Pancreas (tissue), 10 donors: ENCODE results near the gene PALM2AKAP2. TPM values are rescaled to one million over a fixed set of nuclear protein-coding genes. Genes with fewer than 3 reads are reported as not detected.

Experiments used
- ATAC-seq, 4 donors: fragments of 200-7000 bp; cut with Tn5 transposase; one replicate each; pipeline versions ENCODE4 v1.8.0 to v1.9.1; 2020; ENCODE audit warnings: mild to moderate bottlenecking in 4 of 4, moderate library complexity in 4 of 4
- DNase-seq, 6 donors: peaks; one replicate each; pipeline ENCODE4 v3.0.0-alpha.2; 2020
- FAIRE-seq: peaks from 2 replicates; lab custom pipeline; 2012; peaks lifted over from hg19 to GRCh38; lab: Jason Lieb, UNC
- H3K27ac ChIP-seq, 4 donors: fragments of 200-600 bp; sonication (generic); 1 replicate in 3 of 4; 2 replicates in 1 of 4; pipeline versions ENCODE4 v1.5.0 to v1.8.0; 2020
- H3K27me3 ChIP-seq, 4 donors: fragments of 200-600 bp; one replicate each; pipeline ENCODE4 v1.8.0; 2021
- H3K36me3 ChIP-seq, 3 donors: fragments of 200-600 bp; sonication (generic) in 1 of 3; one replicate each; pipeline versions ENCODE4 v1.5.0 to v1.8.0; 2020 to 2021
- H3K4me1 ChIP-seq, 3 donors: fragments of 200-600 bp; one replicate each; pipeline ENCODE4 v1.8.0; 2021
- H3K4me3 ChIP-seq, 4 donors: fragments of 200-600 bp; sonication (generic) in 2 of 4; one replicate each; pipeline versions ENCODE4 v1.5.0 to v1.8.0; 2020 to 2021
- H3K9me3 ChIP-seq, 4 donors: fragments of 200-600 bp; one replicate each; pipeline ENCODE4 v1.8.0; 2021
- WGBS, 2 donors: extraction: QIAGEN DNeasy Blood & Tissue Kit; methylation state at CpG; one replicate each; pipeline ENCODE4 v1.1.7; 2013; 5-methylcytosine and 5-hydroxymethylcytosine counted together
- intact Hi-C, 3 donors: fragments of 100-400 bp; cut with DNase I; formaldehyde crosslinking; loops; one replicate each; pipeline versions ENCODE4 v1.11.1 to v1.14.2; 2022
- polyA plus RNA-seq, 2 donors: library from polyadenylated mRNA; stranded (reverse); fragments of 200-250 nt; gene quantifications; one replicate each; pipeline ENCODE4 v1.2.3, GENCODE V29; 2013
- total RNA-seq, 6 donors: library from RNA; stranded (reverse); fragmentation: NEBNext Ultra II Directional in 4 of 6; extraction: Animal tissue kit (Norgen Biotek cat#: 25700) in 4 of 6; gene quantifications; one replicate each; pipeline versions ENCODE4 v1.2.1 to v1.2.4, GENCODE V29; 2021 to 2023
- TF ChIP-seq, protein P1 (sequence below), 4 donors: fragments of 200-600 bp; sonication (generic) in 3 of 4; IDR thresholded peaks; one replicate each; pipeline versions ENCODE4 v1.5.0 to v1.8.0; 2021; ENCODE audit warnings: antibody characterized with exemption in 4 of 4
- donor health status: healthy with polysubstance abuse.
- donor health status: DM: no; HTN: no; CAD: no; lungs with moderate emphysema.
- donor health status: DM: no; HTN: no; CAD: no.
- donor health status: control.
- donor health status: control.
- donor health status: Bipolar disorder and iron deficiency.
- donor health status: DM: yes; HTN: yes; CAD: no.
- donor health status: DM: no; HTN: no; CAD: no.
- donor health status: DM: no; HTN: no; CAD: no.
- donor health status: DM: yes; HTN: yes; CAD: no.

The PALM2AKAP2 gene
- total and polyA plus RNA-seq, 8 donors = 0.35 to 5.5 (median 0.97) TPM; not detected in 1

DNA sequence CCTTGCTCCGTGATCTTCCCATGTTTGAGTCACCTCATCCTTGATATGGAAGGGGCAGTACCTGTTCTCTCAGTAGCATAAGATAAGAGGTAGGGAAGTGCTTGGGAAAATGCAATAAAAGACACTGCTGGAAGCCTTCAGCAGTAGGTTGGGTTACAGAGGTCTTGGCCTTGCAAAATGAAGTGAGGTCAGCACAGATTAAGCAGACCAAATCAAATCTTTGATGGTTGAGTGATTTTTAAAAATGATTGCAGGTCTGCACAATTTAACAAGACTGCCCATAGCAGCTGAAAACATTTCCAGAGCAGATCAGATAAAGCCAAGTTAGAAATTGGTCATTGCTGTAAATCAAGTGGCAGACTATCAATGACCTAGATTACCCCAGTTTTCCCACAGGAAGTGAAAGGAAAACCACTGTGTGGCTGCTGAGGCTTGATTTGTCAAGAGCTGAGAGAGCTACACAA lies 32.9 kb downstream of the PALM2AKAP2 start:
- DNase-seq (no peak), FAIRE-seq (no peak), ATAC-seq (no peak)
- H3K36me3 ChIP-seq = no peaks in the 10 kb centered on the region
- TF ChIP-seq, protein P1, sequence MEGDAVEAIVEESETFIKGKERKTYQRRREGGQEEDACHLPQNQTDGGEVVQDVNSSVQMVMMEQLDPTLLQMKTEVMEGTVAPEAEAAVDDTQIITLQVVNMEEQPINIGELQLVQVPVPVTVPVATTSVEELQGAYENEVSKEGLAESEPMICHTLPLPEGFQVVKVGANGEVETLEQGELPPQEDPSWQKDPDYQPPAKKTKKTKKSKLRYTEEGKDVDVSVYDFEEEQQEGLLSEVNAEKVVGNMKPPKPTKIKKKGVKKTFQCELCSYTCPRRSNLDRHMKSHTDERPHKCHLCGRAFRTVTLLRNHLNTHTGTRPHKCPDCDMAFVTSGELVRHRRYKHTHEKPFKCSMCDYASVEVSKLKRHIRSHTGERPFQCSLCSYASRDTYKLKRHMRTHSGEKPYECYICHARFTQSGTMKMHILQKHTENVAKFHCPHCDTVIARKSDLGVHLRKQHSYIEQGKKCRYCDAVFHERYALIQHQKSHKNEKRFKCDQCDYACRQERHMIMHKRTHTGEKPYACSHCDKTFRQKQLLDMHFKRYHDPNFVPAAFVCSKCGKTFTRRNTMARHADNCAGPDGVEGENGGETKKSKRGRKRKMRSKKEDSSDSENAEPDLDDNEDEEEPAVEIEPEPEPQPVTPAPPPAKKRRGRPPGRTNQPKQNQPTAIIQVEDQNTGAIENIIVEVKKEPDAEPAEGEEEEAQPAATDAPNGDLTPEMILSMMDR (IDR thresholded peaks at IDR 0.05) = no peak
- intact Hi-C loops = loop anchor here in 2 of 3 donors (10.0 kb wide), 2 partner anchors 228 to 238 kb away; no protein-coding TSS in a partner anchor
- no peak overlapping the region for H3K27ac ChIP-seq
- no peaks in the 10 kb centered on the region for H3K27me3 ChIP-seq
- H3K4me1 ChIP-seq = no peaks in the 10 kb centered on the region
- H3K9me3 ChIP-seq = no peaks in the 10 kb centered on the region
- 82% methylated on average over 1 of the region's 1 CpG for WGBS, 2 donors
- H3K4me3 ChIP-seq = no peak overlapping the region

DNA sequence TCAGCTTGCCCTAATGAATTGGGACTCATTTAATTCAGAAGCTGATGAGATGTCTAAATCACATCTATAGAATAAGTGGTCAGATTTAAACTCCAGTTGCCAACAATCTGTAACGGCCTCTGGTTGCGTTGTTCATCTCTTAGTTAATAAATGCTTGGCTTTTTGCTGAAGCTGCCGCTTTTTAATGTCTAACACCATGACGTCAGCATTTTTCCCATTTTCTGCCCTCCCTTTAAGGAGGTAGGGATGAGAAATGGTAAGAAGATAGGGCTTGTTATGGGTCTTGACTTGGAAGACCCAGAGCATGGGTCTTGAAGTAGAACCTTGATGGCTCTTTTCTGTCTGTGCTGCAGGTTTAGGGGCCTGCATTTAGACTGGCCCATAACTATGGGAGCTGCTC lies 33.3 kb downstream of the PALM2AKAP2 start:
- FAIRE-seq = no peak
- intact Hi-C loops = loop anchor here in 2 of 3 donors (10.0 kb wide), 2 partner anchors 229 to 239 kb away; no protein-coding TSS in a partner anchor
- TF ChIP-seq, protein P1 (IDR thresholded peaks at IDR 0.05) = no peak

DNA sequence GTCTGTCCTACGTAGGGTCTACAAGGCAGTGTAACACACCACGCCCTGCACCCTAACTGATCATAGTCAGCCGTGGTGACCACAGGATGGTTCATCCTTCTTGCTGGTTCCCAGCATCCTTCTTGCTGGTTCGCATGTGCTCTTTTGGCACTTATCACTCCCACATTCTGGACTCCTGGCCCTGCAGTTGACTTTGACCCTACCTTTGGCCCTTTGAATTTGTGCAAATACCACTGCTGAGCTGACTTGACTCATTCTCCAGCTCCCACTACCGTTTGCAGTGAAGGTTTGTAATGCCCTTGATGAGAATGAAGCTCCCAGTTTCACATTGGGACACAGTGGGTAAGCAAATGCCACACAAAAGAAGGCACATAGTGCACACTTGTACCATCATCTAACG lies 33.8 kb downstream of the PALM2AKAP2 start:
- Histone ChIP-seq H3K27me3 (no peaks in the 10 kb centered on the region), H3K36me3 (no peaks in the 10 kb centered on the region), H3K27ac (no peak overlapping the region), H3K4me1 (peaks cover 0 to 4% (median 0%) of the 10 kb centered on the region in 3 donors), H3K9me3 (no peaks in the 10 kb centered on the region), H3K4me3 (no peak overlapping the region)
- no peak for FAIRE-seq
- TF ChIP-seq, protein P1 (IDR thresholded peaks at IDR 0.05) = no peak
- no peak for ATAC-seq
- no peak for DNase-seq
- intact Hi-C loops = loop anchor here in 2 of 3 donors (10.0 kb wide), 2 partner anchors 229 to 239 kb away; no protein-coding TSS in a partner anchor
- 80 to 84% methylated on average over 6 of the region's 6 CpGs for WGBS, 2 donors

More for the DNA sequence above, 33.3 kb downstream of the PALM2AKAP2 start:
- Histone ChIP-seq H3K9me3 (no peaks in the 10 kb centered on the region), H3K36me3 (no peaks in the 10 kb centered on the region), H3K27me3 (no peaks in the 10 kb centered on the region), H3K27ac (no peak overlapping the region), H3K4me1 (peaks cover 0 to 2% (median 0%) of the 10 kb centered on the region in 3 donors), H3K4me3 (no peak overlapping the region)
- DNase-seq = no peak
- no peak for ATAC-seq
- WGBS, 2 donors = 40 to 74% methylated on average over 4 of the region's 4 CpGs

DNA sequence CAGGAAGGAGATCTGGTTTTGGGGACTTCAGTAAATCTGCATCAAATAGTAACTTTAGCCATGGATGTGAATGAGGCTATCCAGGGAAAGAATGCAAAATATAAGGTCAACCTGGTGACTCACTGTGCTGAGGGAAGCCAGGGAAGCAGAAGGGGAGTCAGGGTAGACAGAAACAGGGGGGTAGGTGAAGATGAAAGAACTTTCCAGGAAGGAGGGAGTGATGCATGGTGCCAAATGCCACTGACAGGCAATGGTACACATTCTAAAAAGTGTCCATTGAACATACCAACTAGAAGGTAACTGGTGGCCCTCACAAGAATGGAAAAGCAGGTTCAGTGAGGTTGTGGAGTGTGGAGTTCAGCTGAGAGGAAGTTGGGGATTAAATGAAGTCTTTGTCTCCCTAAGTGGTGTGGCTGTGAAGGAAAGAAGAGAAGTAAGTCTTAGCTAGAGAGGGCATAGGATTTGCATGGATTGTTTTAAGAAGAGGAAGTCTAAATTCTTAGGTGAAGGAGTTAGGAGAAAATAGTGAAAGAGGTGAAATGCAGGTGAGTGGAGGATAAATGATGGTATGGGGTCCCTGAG lies 35.5 kb downstream of the PALM2AKAP2 start:
- Histone ChIP-seq H3K4me3 (no peak overlapping the region), H3K9me3 (no peaks in the 10 kb centered on the region), H3K27me3 (no peaks in the 10 kb centered on the region), H3K27ac (no peak overlapping the region), H3K4me1 (peaks cover 0 to 4% (median 0%) of the 10 kb centered on the region in 3 donors), H3K36me3 (no peaks in the 10 kb centered on the region)
- no peak for ATAC-seq
- DNase-seq = no peak
- TF ChIP-seq, protein P1 (IDR thresholded peaks at IDR 0.05) = no peak
- intact Hi-C loops = loop anchor here in 2 of 3 donors (10.0 kb wide), 2 partner anchors 231 to 241 kb away; no protein-coding TSS in a partner anchor
- FAIRE-seq = no peak

DNA sequence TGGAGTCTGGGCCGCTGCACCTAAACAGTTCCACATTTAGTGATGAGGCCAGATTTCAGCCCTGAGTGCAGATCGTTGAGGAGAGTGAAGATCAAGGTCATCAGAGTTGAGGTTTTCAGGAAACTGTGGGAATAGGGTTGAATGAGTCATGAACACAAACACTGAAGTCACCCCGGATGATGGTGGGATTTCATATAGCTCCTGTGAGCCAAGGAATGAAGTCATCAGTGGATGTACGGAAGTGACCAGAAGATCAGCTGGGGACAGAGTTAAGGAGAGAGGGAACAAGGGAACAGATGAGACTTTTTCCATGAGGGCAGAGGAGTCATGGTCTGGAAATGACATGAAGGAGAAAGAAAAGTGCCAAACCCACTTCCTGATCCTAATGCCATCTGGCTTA lies 36.5 kb downstream of the PALM2AKAP2 start:
- peak in 3 of 4 donors; percentile 68 to 80 (median 75) for ATAC-seq
- Histone ChIP-seq H3K4me3 (no peak overlapping the region), H3K9me3 (no peaks in the 10 kb centered on the region), H3K36me3 (no peaks in the 10 kb centered on the region), H3K27ac (peak overlapping the region in 1 of 4 donors; percentile 23), H3K4me1 (peaks cover 0 to 4% (median 0%) of the 10 kb centered on the region in 3 donors), H3K27me3 (no peaks in the 10 kb centered on the region)
- FAIRE-seq = no peak
- 33 to 46% methylated on average over 4 of the region's 4 CpGs for WGBS, 2 donors
- TF ChIP-seq, protein P1 (IDR thresholded peaks at IDR 0.05) = no peak
- intact Hi-C loops = loop anchor here in 2 of 3 donors (10.0 kb wide), 2 partner anchors 232 to 242 kb away; no protein-coding TSS in a partner anchor
- DNase-seq = peak in 2 of 6 donors; percentile 11 to 21
